Trophoblast cell (in vitro differentiated cells and primary cell): Measurements from ENCODE around the gene PELI1.
A peak's percentile ranks its signal among the peaks of the same experiment; 100 is the strongest.

ENCODE experiments used
- DNase-seq, 2 donors: peaks; one replicate each; pipeline ENCODE4 v3.0.0-alpha.2; 2016
- H2AFZ ChIP-seq: 2 replicates; pipeline ENCODE4 v1.6.1; 2013; ENCODE audit warnings: low read length, moderate library complexity, mild to moderate bottlenecking; ENCODE audit not compliant: insufficient read depth, poor library complexity
- H2AK5ac ChIP-seq: 2 replicates; pipeline ENCODE4 v1.6.1; 2013; ENCODE audit warnings: mild to moderate bottlenecking, low read length
- H2BK120ac ChIP-seq: 2 replicates; pipeline ENCODE4 v1.6.1; 2013; ENCODE audit warnings: low read length, mild to moderate bottlenecking, moderate library complexity; ENCODE audit not compliant: insufficient read depth, poor library complexity
- H2BK12ac ChIP-seq: 2 replicates; pipeline ENCODE4 v1.6.1; 2013; ENCODE audit warnings: mild to moderate bottlenecking, low read length, moderate library complexity
- H2BK5ac ChIP-seq: 2 replicates; pipeline ENCODE4 v1.6.1; 2013; ENCODE audit warnings: low read length, low read depth, moderate library complexity, mild to moderate bottlenecking; ENCODE audit not compliant: poor library complexity
- H3K14ac ChIP-seq: 2 replicates; pipeline ENCODE4 v1.6.1; 2013; ENCODE audit warnings: mild to moderate bottlenecking, low read length
- H3K18ac ChIP-seq: 2 replicates; pipeline ENCODE4 v1.6.1; 2013; ENCODE audit warnings: mild to moderate bottlenecking, low read length
- H3K23ac ChIP-seq: 2 replicates; pipeline ENCODE4 v1.6.1; 2013; ENCODE audit warnings: low read length
- H3K27ac ChIP-seq: 2 replicates; pipeline ENCODE4 v1.5.1; 2013; ENCODE audit warnings: low read depth, mild to moderate bottlenecking, inconsistent platforms, low read length, moderate library complexity
- H3K27me3 ChIP-seq: 2 replicates; pipeline ENCODE4 v1.6.1; 2013; ENCODE audit warnings: inconsistent platforms, mild to moderate bottlenecking, low read length, moderate library complexity; ENCODE audit not compliant: insufficient read depth
- H3K36me3 ChIP-seq, 2 experiments: 1 replicate in 1 of 2; 2 replicates in 1 of 2; pipeline ENCODE4 v1.6.1; 2013; ENCODE audit warnings: low read length in 2 of 2, mild to moderate bottlenecking in 2 of 2, moderate library complexity in 1 of 2; ENCODE audit not compliant: insufficient read depth in 2 of 2, control insufficient read depth in 1 of 2
- H3K4ac ChIP-seq: 2 replicates; pipeline ENCODE4 v1.6.1; 2013; ENCODE audit warnings: low read depth, mild to moderate bottlenecking, low read length, moderate library complexity
- H3K4me1 ChIP-seq, 2 experiments: 1 replicate in 1 of 2; 2 replicates in 1 of 2; pipeline ENCODE4 v1.6.1; 2013; ENCODE audit warnings: low read length in 2 of 2, mild to moderate bottlenecking in 2 of 2, moderate library complexity in 1 of 2; ENCODE audit not compliant: insufficient read depth in 2 of 2, control insufficient read depth in 1 of 2
- H3K4me2 ChIP-seq: 2 replicates; pipeline ENCODE4 v1.6.1; 2013; ENCODE audit warnings: inconsistent platforms, mild to moderate bottlenecking, low read length, moderate library complexity
- H3K4me3 ChIP-seq: 2 replicates; pipeline ENCODE4 v1.5.1; 2013; ENCODE audit warnings: mild to moderate bottlenecking, low read depth, low read length, inconsistent platforms
- H3K79me1 ChIP-seq: one replicate; pipeline ENCODE4 v1.6.1; 2013; ENCODE audit warnings: low read length
- H3K79me2 ChIP-seq: 2 replicates; pipeline ENCODE4 v1.6.1; 2013; ENCODE audit warnings: low read length, mild to moderate bottlenecking; ENCODE audit not compliant: control insufficient read depth, insufficient read depth, poor library complexity
- H3K9ac ChIP-seq: 2 replicates; pipeline ENCODE4 v1.6.1; 2013; ENCODE audit warnings: mild to moderate bottlenecking, low read length
- H3K9me3 ChIP-seq: 2 replicates; pipeline ENCODE4 v1.6.1; 2013; ENCODE audit warnings: low read depth, mild to moderate bottlenecking, control low read depth, inconsistent platforms, low read length; ENCODE audit not compliant: insufficient read depth
- H4K12ac ChIP-seq: 2 replicates; pipeline ENCODE4 v1.6.1; 2013; ENCODE audit warnings: low read depth, mild to moderate bottlenecking, low read length, moderate library complexity
- H4K8ac ChIP-seq: 2 replicates; pipeline ENCODE4 v1.6.1; 2013; ENCODE audit warnings: low read depth, mild to moderate bottlenecking, low read length, moderate library complexity
- H4K91ac ChIP-seq: one replicate; pipeline ENCODE4 v1.6.1; 2013; ENCODE audit warnings: low read depth, mild to moderate bottlenecking, low read length, moderate library complexity
- WGBS: extraction: QIAGEN DNeasy Blood & Tissue Kit; methylation state at CpG from one replicate; pipeline ENCODE4 v1.1.7; 2013; ENCODE audit warnings: missing lambda C conversion rate; ENCODE audit not compliant: insufficient read length, insufficient coverage; ENCODE audit errors: extremely low coverage; 5-methylcytosine and 5-hydroxymethylcytosine counted together

Gene PELI1

DNA sequence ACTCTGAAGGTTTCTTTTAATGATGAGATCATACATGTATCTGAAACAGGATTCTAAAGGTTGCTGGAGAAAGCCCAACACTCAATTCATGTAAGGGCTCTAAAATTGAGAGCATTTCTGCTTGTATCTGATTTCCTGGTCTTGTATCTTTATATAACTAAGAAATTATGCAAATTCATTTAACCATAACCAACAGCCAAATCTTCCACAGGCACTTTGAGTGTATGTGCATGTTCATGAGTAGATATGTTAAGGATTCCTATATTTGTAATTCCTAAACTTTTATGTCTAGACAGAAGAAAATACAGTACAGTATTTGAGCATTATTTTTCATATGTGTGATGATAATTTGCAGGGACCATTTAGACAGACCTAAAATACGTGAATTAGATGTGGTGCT lies 20.4 kb upstream of the PELI1 start:
- Histone ChIP-seq H2BK12ac (no peak overlapping the region), H4K8ac (no peak overlapping the region), H3K4ac (no peak overlapping the region), H3K27me3 (no peaks in the 10 kb centered on the region), H3K79me2 (no peaks in the 10 kb centered on the region), H2BK120ac (no peak overlapping the region), H3K23ac (no peak overlapping the region), H4K12ac (no peak overlapping the region), H3K4me2 (no peak overlapping the region), H3K4me3 (no peak overlapping the region), H3K18ac (no peak overlapping the region), H3K9ac (no peak overlapping the region), H3K27ac (no peak overlapping the region), H2AK5ac (no peak overlapping the region), H2BK5ac (no peak overlapping the region), H4K91ac (no peak overlapping the region), H3K79me1 (peaks cover 1% of the 10 kb centered on the region), H2AFZ (no peak overlapping the region), H3K14ac (no peak overlapping the region), H3K4me1 (peaks cover 0 to 1% of the 10 kb centered on the region in 2 experiments), H3K9me3 (no peaks in the 10 kb centered on the region), H3K36me3 (no peaks in the 10 kb centered on the region)
- no peak for DNase-seq
- WGBS = no CpG with 5 or more reads among the region's 1 CpG

DNA sequence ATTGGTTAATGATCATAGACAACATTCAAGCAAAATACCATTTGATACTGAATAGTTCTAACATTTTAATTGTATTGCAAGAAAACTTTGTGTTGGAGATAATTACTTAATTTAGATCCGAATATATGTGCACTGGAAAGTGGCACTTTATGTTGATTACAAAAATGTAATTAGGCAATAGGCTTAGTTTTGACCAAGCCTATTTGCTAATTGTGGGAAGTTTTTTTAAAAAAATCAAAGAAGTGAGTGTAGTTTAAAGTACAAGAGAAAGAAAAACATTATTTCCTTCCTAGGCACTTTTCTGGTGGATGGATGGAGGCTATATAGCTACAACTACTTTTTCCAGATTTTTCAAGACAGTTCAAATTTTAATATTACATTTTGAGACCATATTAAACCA lies 18.3 kb upstream of the PELI1 start:
- Histone ChIP-seq H3K4me2 (no peak overlapping the region), H3K79me2 (no peaks in the 10 kb centered on the region), H2BK120ac (no peak overlapping the region), H3K9ac (no peak overlapping the region), H3K23ac (no peak overlapping the region), H3K18ac (no peak overlapping the region), H4K8ac (no peak overlapping the region), H3K4me1 (peaks cover 0 to 3% of the 10 kb centered on the region in 2 experiments), H3K79me1 (peaks cover 2% of the 10 kb centered on the region), H3K14ac (no peak overlapping the region), H3K36me3 (no peaks in the 10 kb centered on the region), H4K12ac (no peak overlapping the region), H2AFZ (no peak overlapping the region), H2BK5ac (no peak overlapping the region), H3K27me3 (no peaks in the 10 kb centered on the region), H4K91ac (no peak overlapping the region), H3K4ac (no peak overlapping the region), H3K9me3 (no peaks in the 10 kb centered on the region), H2BK12ac (no peak overlapping the region), H2AK5ac (no peak overlapping the region), H3K27ac (no peak overlapping the region), H3K4me3 (no peak overlapping the region)
- WGBS = no CpG with 5 or more reads among the region's 1 CpG
- no peak for DNase-seq

DNA sequence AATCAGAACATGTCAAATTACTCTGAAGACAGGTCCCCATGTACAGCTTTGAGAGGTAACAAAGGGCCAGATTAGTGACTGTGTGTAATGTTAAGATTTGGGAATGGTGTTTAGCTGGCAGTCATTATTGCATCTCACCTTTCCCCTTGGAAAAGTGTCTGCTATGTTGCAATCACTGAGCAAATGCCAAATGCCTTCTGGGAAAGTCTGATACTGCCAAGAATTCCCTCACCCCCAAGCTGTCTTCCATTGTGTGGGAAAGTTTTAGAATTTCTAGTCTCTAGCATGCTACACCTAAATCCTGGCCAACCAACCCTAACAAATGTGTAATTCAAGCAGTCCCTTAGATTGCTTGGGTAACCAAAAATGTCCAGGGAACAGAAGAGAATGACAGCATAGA lies 13.6 kb upstream of the PELI1 start:
- no peak overlapping the region for H4K91ac ChIP-seq
- no peak overlapping the region for H3K23ac ChIP-seq
- no peak overlapping the region for H2BK12ac ChIP-seq
- no peak overlapping the region for H2AK5ac ChIP-seq
- no peak overlapping the region for H3K18ac ChIP-seq
- no peak overlapping the region for H3K9ac ChIP-seq
- no peaks in the 10 kb centered on the region for H3K79me2 ChIP-seq
- H4K8ac ChIP-seq = no peak overlapping the region
- H3K27ac ChIP-seq = no peak overlapping the region
- H3K4me3 ChIP-seq = no peak overlapping the region
- H3K4me2 ChIP-seq = no peak overlapping the region
- no peak overlapping the region for H3K4ac ChIP-seq
- no peaks in the 10 kb centered on the region for H3K27me3 ChIP-seq
- no peaks in the 10 kb centered on the region for H3K36me3 ChIP-seq
- H4K12ac ChIP-seq = no peak overlapping the region
- no peak overlapping the region for H3K14ac ChIP-seq
- H3K79me1 ChIP-seq = peaks cover 2% of the 10 kb centered on the region
- no peak overlapping the region for H2AFZ ChIP-seq
- no peaks in the 10 kb centered on the region for H3K9me3 ChIP-seq
- no peak overlapping the region for H2BK120ac ChIP-seq
- peak; percentile 50 to 80 for DNase-seq
- peaks cover 0 to 4% of the 10 kb centered on the region in 2 experiments for H3K4me1 ChIP-seq
- no peak overlapping the region for H2BK5ac ChIP-seq

GRCh38 chr2:64153811-64154210 lies 9.6 kb upstream of the PELI1 start:
- no CpG with 5 or more reads among the region's 4 CpGs for WGBS
- Histone ChIP-seq H3K36me3 (no peaks in the 10 kb centered on the region), H4K8ac (no peak overlapping the region), H3K9ac (no peak overlapping the region), H3K79me2 (no peaks in the 10 kb centered on the region), H2BK12ac (no peak overlapping the region), H2AK5ac (no peak overlapping the region), H3K9me3 (no peaks in the 10 kb centered on the region), H3K23ac (no peak overlapping the region), H4K12ac (no peak overlapping the region), H3K4me1 (peaks cover 0 to 2% of the 10 kb centered on the region in 2 experiments), H3K27me3 (no peaks in the 10 kb centered on the region), H3K4me2 (no peak overlapping the region), H2AFZ (no peak overlapping the region), H3K14ac (no peak overlapping the region), H3K79me1 (no peaks in the 10 kb centered on the region), H2BK5ac (no peak overlapping the region), H2BK120ac (no peak overlapping the region), H4K91ac (no peak overlapping the region), H3K4me3 (no peak overlapping the region), H3K18ac (no peak overlapping the region), H3K4ac (no peak overlapping the region), H3K27ac (no peak overlapping the region)
- DNase-seq = no peak
